Measurements from ENCODE around the gene PTPRA. TPM values are rescaled to one million over a fixed set of nuclear protein-coding genes. Genes with fewer than 3 reads are reported as not detected.

The PTPRA gene
- total RNA-seq, 1 experiment from 2014 or later, result 56.9 TPM

DNA sequence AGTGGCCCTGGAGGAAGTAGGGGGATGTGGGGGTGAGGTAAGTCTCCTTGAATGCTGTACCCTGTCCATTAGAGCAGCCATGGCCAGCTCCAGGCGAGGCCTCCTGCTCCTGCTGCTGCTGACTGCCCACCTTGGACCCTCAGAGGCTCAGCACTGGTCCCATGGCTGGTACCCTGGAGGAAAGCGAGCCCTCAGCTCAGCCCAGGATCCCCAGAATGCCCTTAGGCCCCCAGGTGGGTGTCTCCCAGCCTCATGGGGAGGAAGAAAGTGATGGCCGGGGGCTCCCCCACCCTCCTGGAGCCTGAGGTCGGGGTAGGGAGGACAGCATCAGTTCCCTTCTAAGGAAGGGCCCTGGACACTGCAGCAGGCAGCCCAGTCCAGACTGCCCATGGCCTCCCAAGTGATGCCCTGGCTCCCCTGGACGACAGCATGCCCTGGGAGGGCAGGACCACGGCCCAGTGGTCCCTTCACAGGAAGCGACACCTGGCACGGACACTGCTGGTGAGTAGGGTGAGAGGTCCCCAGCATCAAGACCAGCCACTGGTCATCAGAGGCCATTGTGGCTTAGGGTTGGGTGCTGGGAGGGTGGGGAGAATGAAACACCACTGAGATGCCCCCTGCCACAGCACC, 171.2 kb downstream of the PTPRA start:
- Histone ChIP-seq H3K4me3 (ENCODE audit: low read depth, low read length, poor library complexity, severe bottlenecking) (no peak overlapping the region), H3K27me3 (replicated peaks; ENCODE audit: insufficient read depth, low read depth, low read length, poor library complexity) (no peaks in the 10 kb centered on the region), H3K27ac (ENCODE audit: low read depth, low read length, poor library complexity, severe bottlenecking) (no peak overlapping the region), H3K9me3 (ENCODE audit: low read depth, low read length, poor library complexity, severe bottlenecking) (no peaks in the 10 kb centered on the region), H3K4me1 (ENCODE audit: insufficient read depth, low read length, poor library complexity, severe bottlenecking) (peaks cover 2% of the 10 kb centered on the region), H3K36me3 (ENCODE audit: insufficient read depth, low read length, poor library complexity, severe bottlenecking) (peaks cover 24% of the 10 kb centered on the region)
- ChIA-PET POLR2A (ENCODE audit: low non-redundant PET) (no interaction called here), CTCF (interaction anchor here (0.6 kb wide), 1 partner anchor 9 kb away, joined by 3 read pairs; no protein-coding TSS in a partner anchor)
- no peak for DNase-seq (ENCODE audit: low spot score)
- no TSS peak for BruUV-seq (replicated peaks)
- intact Hi-C loops (cut with micrococcal nuclease; ENCODE audit: unreplicated experiment), result no loop called here
- TF ChIP-seq, protein P1, sequence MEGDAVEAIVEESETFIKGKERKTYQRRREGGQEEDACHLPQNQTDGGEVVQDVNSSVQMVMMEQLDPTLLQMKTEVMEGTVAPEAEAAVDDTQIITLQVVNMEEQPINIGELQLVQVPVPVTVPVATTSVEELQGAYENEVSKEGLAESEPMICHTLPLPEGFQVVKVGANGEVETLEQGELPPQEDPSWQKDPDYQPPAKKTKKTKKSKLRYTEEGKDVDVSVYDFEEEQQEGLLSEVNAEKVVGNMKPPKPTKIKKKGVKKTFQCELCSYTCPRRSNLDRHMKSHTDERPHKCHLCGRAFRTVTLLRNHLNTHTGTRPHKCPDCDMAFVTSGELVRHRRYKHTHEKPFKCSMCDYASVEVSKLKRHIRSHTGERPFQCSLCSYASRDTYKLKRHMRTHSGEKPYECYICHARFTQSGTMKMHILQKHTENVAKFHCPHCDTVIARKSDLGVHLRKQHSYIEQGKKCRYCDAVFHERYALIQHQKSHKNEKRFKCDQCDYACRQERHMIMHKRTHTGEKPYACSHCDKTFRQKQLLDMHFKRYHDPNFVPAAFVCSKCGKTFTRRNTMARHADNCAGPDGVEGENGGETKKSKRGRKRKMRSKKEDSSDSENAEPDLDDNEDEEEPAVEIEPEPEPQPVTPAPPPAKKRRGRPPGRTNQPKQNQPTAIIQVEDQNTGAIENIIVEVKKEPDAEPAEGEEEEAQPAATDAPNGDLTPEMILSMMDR (conservative IDR thresholded peaks at IDR 0.05; ENCODE audit: low read depth, low read length), result no peak

DNA sequence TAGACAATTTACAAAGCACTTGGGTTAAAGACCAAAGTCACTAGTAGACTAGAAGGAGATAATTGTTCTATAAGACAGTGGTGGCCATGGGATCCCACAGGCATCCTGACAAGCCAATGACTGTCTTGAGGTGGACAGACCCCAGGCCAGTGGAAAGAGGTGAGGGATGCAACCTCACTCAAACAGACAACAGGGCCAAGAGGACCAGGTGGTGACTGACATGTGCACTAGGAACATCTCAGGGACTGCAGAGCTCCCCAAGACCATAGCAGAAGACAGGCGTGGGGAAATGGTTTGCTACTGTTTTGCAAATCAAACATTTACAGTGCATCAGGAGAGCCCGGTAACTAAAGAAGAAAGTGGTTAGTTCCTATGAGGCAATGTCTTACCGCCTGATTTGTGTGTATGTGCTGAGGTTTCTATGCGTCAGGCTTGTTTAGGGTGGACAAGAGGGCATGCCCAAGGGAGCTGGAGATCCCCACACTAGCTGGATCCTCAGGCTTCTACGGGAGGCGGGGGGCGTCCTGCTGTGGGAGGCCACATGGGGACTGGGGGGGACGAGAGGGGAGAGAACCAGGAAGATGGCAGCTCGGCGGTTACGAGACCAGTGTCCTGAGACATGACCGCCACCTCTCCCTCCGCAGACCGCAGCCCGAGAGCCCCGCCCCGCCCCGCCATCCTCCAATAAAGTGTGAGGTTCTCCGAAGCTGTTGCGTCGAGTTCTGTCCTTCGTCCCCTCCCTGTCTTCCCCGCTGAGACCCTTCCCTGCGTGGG, 171.9 kb downstream of the PTPRA start:
- POLR2A ChIA-PET (ENCODE audit: low non-redundant PET), result interaction anchor here (0.6 kb wide), 2 partner anchors 51 to 156 kb away, joined by 3 to 7 read pairs; no protein-coding TSS in a partner anchor
- CTCF ChIA-PET, result interaction anchor here (0.6 to 1.0 kb wide), 2 partner anchors 9 to 1652 kb away, joined by 4 to 7 read pairs; no protein-coding TSS in a partner anchor
- intact Hi-C loops (cut with micrococcal nuclease; ENCODE audit: unreplicated experiment), result no loop called here
- H3K4me3 ChIP-seq (ENCODE audit: low read depth, low read length, poor library complexity, severe bottlenecking), result peak overlapping the region; percentile 98
- H3K27ac ChIP-seq (ENCODE audit: low read depth, low read length, poor library complexity, severe bottlenecking), result peak overlapping the region; percentile 87
- peaks cover 2% of the 10 kb centered on the region for H3K4me1 ChIP-seq (ENCODE audit: insufficient read depth, low read length, poor library complexity, severe bottlenecking)
- H3K9me3 ChIP-seq (ENCODE audit: low read depth, low read length, poor library complexity, severe bottlenecking), result no peaks in the 10 kb centered on the region
- no TSS peak for BruUV-seq (replicated peaks)
- no peak for DNase-seq (ENCODE audit: low spot score)
- TF ChIP-seq, protein P1 (conservative IDR thresholded peaks at IDR 0.05; ENCODE audit: low read depth, low read length), result no peak
- no peak for TF ChIP-seq EZH2 (IDR thresholded peaks at IDR 0.05; ENCODE audit: borderline replicate concordance, low read depth, low read length, poor library complexity, severe bottlenecking)
- peaks cover 28% of the 10 kb centered on the region for H3K36me3 ChIP-seq (ENCODE audit: insufficient read depth, low read length, poor library complexity, severe bottlenecking)
- H3K27me3 ChIP-seq (replicated peaks; ENCODE audit: insufficient read depth, low read depth, low read length, poor library complexity), result no peaks in the 10 kb centered on the region

DNA sequence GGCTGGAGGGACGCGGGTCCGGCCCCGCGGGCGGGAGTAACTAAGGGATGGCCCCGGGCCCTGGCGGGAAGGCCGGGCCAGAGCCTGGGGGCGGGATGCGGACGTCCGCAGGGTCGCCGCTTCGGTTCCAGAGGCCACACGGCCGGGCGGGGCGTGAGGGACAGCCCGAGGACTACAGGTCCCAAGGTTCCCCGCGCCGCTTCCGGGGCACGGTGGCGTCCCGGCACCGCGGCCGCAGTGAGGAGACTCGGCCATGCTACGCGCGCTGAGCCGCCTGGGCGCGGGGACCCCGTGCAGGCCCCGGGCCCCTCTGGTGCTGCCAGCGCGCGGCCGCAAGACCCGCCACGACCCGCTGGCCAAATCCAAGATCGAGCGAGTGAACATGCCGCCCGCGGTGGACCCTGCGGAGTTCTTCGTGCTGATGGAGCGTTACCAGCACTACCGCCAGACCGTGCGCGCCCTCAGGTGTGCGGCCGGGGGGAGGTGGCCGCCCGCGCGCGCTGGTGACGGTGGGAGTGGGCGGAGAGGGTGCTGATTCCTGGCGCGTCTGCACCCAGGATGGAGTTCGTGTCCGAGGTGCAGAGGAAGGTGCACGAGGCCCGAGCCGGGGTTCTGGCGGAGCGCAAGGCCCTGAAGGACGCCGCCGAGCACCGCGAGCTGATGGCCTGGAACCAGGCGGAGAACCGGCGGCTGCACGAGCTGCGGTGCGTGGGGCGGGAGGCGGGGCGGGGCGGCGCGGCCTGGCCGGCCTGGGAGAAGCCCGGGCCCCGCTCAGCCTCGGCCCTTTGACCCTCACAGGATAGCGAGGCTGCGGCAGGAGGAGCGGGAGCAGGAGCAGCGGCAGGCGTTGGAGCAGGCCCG, 172.8 kb downstream of the PTPRA start, which contains the start of gene MRPS26:
Gene MRPS26, plus strand, starts transcription at position 237 of the 861 bp plus-strand sequence. Its CDS starts 17 bp downstream, at position 254.
- DNase-seq (ENCODE audit: low spot score), result peak; percentile 91
- Histone ChIP-seq H3K9me3 (ENCODE audit: low read depth, low read length, poor library complexity, severe bottlenecking) (no peaks in the 10 kb centered on the region), H3K27me3 (replicated peaks; ENCODE audit: insufficient read depth, low read depth, low read length, poor library complexity) (no peaks in the 10 kb centered on the region), H3K27ac (ENCODE audit: low read depth, low read length, poor library complexity, severe bottlenecking) (peak within 1 kb of the TSS; percentile 87), H3K4me1 (ENCODE audit: insufficient read depth, low read length, poor library complexity, severe bottlenecking) (peaks cover 2% of the 10 kb centered on the region), H3K4me3 (ENCODE audit: low read depth, low read length, poor library complexity, severe bottlenecking) (peak within 1 kb of the TSS; percentile 98), H3K36me3 (ENCODE audit: insufficient read depth, low read length, poor library complexity, severe bottlenecking) (peaks cover 28% of the 10 kb centered on the region)
- TF ChIP-seq EZH2 (IDR thresholded peaks at IDR 0.05; ENCODE audit: borderline replicate concordance, low read depth, low read length, poor library complexity, severe bottlenecking), result no peak
- TF ChIP-seq, protein P1 (conservative IDR thresholded peaks at IDR 0.05; ENCODE audit: low read depth, low read length), result no peak
- no TSS peak for BruUV-seq (replicated peaks)
- CTCF ChIA-PET, result interaction anchor here (1.0 kb wide), 1 partner anchor 8 kb away, joined by 7 read pairs; no protein-coding TSS in a partner anchor
- intact Hi-C loops (cut with micrococcal nuclease; ENCODE audit: unreplicated experiment), result no loop called here
- POLR2A ChIA-PET (ENCODE audit: low non-redundant PET), result interaction anchor here (0.6 kb wide), 1 partner anchor 155 kb away, joined by 3 read pairs; no protein-coding TSS in a partner anchor
